GM19324 (cell line): ENCODE measurements around the gene B4GALT2.

ENCODE experiments used
- ATAC-seq: cut with Tn5 transposase; IDR thresholded peaks from one replicate; pipeline ENCODE4 v1.9.1; 2021; ENCODE audit warnings: mild to moderate bottlenecking, moderate library complexity; ENCODE audit not compliant: unreplicated experiment, low FRiP score

The B4GALT2 gene

GRCh38 chr1:43978551-43979260 is at the start of gene B4GALT2:
B4GALT2 (plus strand) TSS chr1:43979210; CDS start chr1:43981161, 1,951 bp downstream.
- ATAC-seq = no peak

DNA sequence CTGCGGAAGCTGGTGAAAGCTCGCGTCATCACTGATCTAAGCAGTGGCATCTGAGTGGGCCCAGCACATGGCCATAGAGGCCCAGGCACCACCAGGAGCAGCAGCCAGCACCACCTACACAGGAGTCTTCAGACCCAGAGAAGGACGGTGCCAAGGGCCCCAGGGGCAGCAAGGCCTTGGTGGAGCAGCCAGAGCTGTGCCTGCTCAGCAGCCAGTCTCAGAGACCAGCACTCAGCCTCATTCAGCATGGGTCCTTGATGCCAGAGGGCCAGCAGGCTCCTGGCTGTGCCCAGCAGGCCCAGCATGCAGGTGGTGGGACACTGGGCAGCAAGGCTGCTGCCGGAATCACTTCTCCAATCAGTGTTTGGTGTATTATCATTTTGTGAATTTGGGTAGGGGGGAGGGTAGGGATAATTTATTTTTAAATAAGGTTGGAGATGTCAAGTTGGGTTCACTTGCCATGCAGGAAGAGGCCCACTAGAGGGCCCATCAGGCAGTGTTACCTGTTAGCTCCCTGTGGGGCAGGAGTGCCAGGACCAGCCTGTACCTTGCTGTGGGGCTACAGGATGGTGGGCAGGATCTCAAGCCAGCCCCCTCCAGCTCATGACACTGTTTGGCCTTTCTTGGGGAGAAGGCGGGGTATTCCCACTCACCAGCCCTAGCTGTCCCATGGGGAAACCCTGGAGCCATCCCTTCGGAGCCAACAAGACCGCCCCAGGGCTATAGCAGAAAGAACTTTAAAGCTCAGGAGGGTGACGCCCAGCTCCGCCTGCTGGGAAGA is 48.7 kb upstream of the B4GALT2 start:
- no peak for ATAC-seq

DNA sequence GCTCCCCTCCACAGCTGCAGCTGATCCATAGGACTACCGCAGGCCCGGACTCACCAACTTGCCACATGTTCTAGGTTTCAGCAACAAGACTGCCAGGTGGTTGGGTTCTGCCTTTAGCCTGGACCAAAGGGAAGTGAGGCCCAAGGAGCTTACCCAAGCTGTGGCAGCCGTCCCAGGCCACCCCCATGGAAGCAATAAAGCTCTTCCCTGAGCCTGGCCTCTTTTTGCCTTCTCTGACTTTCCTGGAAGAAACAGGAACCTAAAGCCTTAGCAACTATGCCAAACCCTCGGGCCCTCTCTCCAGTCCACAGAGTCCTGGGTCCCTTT is 48.1 kb upstream of the B4GALT2 start:
- no peak for ATAC-seq

GRCh38 chr1:43931711-43932660 is 47.0 kb upstream of the B4GALT2 start:
- no peak for ATAC-seq

DNA sequence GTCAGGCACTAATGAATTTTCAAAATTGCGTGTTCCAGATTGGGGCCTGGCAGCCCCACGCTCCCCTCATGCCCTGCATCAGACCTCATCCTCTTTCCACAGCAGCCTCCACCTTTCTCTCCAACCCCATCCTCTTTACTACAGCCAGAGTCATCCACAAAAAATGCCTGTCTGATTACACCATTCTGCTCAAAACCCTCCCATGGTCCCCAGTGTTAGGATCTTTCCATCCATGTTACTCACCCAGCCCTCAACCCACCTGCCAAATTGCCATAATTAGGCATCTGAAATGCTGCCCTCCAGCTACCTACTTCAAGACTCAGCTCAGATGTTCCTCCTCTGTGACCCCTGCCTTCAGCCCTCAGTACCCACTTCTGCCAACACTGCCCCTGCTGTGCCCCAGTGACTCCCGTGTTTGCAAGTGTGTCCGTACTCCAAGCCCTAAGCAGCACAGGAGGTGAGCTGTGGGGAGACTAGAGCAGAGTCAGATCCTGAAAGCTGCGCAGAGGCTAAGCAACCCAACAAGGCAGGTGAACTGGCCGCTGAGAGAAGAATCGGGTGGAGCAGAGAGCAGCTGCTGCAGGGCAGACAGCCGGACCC is 46.1 kb upstream of the B4GALT2 start:
- no peak for ATAC-seq

DNA sequence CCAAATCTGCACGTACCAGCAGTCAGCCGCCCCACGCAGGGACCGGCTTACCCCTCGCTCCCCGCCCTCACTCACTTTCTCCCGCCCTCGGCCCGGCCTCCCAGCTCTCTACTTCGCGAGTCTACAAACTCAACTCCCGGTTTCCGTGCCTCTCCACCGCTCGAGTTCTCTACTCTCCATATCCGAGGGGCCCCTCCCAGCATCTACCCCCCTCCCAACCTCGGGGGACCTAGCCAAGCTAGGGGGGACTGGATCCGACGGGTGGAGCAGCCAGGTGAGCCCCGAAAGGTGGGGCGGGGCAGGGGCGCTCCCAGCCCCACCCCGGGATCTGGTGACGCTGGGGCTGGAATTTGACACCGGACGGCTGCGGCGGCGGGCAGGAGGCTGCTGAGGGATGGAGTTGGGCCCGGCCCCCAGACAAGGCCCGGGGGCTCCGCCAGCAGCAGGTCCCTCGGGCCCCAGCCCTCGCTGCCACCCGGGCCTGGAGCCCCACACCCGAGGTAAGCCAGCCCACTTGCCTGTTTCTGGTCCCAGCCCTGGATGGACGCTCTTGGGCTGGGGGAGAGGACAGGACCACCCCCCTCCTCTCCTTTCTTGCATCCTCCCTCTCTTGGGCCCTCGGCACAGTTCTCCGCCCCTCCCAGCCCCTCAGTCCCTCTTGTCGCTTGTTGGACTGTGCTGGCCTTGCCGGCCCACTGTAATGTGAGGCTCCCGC is 45.5 kb upstream of the B4GALT2 start, which contains the start of gene ARTN:
Gene ARTN (plus strand): TSS at position 416 of the 715 bp plus-strand sequence. CDS start 1,856 bp downstream, outside the sequence.
- no peak for ATAC-seq

DNA sequence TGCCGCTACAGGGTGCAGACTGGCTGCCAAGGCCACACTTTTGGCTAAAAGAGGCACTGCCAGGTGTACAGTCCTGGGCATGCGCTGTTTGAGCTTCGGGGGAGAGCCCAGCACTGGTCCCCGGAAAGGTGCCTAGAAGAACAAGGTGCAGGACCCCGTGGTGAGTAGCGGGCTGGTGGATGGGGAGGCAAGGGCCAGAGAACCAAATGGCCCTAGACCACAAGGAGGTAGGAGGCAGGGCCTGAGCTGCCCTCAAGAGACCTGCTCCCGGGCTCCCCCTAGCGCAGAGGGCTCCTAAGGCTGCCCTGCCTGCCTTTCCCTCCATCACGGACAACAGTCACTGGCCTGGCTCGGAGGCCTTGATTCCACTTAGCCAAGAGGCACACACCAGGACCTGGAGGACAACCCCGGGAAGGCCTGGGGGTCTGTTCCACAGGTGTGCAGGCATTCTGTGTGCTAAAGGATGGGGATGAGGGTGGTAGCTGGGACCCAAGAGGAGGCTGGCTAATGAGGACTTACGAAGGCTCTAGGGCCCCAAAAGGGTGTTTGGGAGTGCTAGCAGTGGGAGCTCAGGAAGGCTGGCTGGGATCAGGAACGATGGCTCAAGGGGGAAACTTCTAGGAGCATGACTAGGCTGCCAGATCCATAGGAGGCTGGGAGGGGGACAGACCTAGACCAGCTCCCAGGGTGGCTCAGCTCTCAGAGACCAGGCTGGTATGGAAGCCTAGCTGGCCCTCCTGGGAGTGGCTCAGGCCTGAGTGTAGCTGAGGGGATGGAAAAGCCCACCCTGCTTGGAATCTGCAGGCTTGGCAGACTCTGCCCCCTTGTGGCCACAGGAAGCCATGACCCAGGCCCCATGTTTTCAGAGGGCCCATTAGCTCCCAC is 44.7 kb upstream of the B4GALT2 start:
- ATAC-seq = no peak

DNA sequence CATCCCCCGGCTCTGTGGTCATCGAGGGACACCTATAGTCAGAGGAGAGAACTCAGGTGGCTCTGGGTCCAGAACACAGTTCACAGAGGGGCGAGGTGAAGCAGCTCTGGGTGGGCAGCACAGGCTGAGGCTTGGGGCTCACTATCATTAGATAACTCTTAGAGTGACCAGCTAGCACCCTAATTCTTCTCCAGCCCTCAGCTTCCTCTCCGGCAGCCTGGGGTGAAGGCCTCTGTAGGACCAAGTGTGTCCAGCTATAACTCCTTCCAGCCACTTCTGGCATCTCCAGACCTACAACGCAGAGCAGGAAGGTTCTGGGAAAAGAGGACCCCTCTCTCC is 44.1 kb upstream of the B4GALT2 start:
- no peak for ATAC-seq

- ATAC-seq = no peak
Observed at GRCh38 chr1:43935711-43936427, 43.1 kb upstream of the B4GALT2 start.

DNA sequence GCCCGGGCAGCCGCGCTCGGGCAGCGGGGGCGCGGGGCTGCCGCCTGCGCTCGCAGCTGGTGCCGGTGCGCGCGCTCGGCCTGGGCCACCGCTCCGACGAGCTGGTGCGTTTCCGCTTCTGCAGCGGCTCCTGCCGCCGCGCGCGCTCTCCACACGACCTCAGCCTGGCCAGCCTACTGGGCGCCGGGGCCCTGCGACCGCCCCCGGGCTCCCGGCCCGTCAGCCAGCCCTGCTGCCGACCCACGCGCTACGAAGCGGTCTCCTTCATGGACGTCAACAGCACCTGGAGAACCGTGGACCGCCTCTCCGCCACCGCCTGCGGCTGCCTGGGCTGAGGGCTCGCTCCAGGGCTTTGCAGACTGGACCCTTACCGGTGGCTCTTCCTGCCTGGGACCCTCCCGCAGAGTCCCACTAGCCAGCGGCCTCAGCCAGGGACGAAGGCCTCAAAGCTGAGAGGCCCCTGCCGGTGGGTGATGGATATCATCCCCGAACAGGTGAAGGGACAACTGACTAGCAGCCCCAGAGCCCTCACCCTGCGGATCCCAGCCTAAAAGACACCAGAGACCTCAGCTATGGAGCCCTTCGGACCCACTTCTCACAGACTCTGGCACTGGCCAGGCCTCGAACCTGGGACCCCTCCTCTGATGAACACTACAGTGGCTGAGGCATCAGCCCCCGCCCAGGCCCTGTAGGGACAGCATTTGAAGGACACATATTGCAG is 42.4 kb upstream of the B4GALT2 start:
- ATAC-seq = no peak

DNA sequence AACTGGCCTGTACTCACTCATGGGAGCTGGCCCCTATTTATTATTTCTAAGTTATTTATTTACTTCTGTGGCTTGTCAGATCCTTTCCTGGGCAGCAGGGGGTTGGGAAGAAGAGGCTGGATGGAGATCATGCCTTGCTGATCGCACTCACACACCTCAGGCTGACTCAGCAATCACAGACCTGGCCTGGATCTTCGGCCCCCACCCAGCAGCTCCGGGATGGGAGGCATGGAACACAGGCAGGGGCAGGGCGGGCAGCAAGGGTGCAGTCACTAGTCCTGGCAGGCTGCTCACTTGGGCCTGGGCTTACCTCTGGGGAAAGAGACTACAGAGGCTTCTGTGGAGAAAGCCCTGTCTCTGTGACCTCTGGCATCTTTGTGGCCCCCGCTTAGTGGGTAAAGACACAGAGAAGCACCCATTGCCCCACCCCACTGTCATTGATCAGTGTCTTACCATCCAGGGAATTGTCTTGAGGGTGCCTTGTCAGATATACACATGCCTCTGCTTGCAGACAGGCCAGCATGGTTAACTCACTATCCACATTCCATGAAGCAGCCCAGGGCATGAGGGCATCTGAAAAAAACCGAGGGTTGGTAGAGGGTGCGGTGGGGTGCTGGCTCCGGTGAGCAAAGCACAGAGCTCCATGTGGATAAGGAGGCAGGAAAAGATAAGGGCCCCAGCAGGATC is 41.7 kb upstream of the B4GALT2 start:
- no peak for ATAC-seq

GRCh38 chr1:43938383-43938782 is 40.6 kb upstream of the B4GALT2 start:
- ATAC-seq = no peak

- ATAC-seq = no peak
Observed at GRCh38 chr1:43938892-43939587, 40.0 kb upstream of the B4GALT2 start.

- no peak for ATAC-seq
Observed at GRCh38 chr1:43942411-43942810, 36.6 kb upstream of the B4GALT2 start.

- ATAC-seq = no peak
Observed at GRCh38 chr1:43944860-43945259, 34.1 kb upstream of the B4GALT2 start.

DNA sequence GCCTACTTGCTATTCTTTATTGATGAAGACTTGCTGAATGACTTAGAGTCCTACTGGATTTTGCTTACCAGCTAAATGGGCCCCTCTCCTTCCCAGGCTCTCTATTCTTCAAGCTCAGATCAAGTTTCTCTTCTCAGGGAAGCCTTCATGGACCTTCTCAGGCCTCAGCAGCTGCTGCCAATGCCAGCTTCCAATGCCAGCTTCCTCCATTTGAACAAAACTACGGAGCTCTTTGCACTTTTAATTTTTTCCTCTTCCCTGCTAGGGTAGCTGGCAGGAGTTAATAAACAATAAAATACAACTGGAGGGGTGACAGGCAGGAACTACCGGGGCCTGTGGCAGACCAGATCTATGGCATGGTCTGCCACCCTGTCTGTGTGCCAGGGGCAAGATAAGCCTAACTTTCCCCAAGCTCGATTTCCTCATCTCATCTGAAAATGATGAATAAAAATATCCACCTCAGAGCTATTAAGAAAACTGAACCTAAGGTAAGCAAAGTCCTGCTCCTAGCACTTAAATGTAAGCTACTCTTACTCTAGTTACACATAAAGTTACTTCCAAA is 33.3 kb upstream of the B4GALT2 start:
- no peak for ATAC-seq
